HG02943 (cell line): Measurements from ENCODE around the gene CLEC14A.

ENCODE experiments used
- ATAC-seq: cut with Tn5 transposase; IDR thresholded peaks from one replicate; pipeline ENCODE4 v1.9.1; 2021; ENCODE audit warnings: mild to moderate bottlenecking, low read depth, moderate library complexity; ENCODE audit not compliant: unreplicated experiment

CLEC14A gene

GRCh38 chr14:38252066-38252710 lies 3.7 kb downstream of the CLEC14A start:
- ATAC-seq = no peak

GRCh38 chr14:38250331-38250730 lies 5.6 kb downstream of the CLEC14A start:
- no peak for ATAC-seq

- ATAC-seq = no peak
Observed at GRCh38 chr14:38248321-38249028, 7.4 kb downstream of the CLEC14A start.

DNA sequence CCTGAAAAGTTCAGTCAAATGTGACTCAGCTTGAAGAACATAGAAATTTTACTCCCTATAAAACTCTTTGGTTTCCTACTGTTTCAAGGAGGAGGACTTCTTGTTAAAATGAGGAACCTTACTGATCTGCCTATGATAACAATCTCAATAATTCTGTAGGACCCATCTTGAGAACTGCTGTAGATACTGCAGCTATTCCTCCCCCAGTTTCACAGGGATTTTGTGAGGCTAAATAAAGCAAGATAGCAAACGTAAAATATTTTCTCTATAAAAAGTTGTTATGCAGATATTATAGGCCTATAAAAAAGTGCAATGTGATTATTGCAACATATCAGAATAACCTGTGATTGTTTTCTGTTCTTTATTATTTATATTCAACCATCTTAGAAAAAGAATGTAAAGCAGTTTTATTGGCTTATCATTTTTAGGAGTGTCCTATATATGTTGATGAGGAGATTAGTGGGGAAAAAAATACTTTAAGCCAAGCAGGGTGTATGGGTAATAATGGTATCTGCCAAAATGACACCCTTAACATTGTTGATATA lies 12.1 kb downstream of the CLEC14A start:
- no peak for ATAC-seq

GRCh38 chr14:38238878-38239277 lies 17.0 kb downstream of the CLEC14A start:
- no peak for ATAC-seq

DNA sequence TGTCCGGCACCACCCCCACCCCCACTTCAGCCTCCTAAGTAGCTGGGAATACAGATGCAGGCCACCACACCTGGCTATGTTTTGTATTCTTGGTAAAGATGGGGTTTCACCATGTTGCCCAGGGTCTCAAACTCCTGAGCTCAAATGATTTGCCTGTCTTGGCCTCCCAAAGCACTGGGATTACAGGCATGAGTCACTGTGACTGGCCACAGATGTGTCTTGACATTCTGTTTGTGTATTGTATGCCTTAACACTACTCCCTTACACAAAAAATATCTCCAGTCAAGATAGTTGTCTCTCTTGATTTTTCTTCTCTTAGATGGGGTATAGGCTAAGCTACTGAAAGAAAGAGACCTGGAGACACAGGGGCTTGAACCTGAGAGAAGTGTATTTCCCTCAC lies 17.6 kb downstream of the CLEC14A start:
- ATAC-seq = no peak

GRCh38 chr14:38233218-38233617 lies 22.7 kb downstream of the CLEC14A start:
- no peak for ATAC-seq

GRCh38 chr14:38226366-38226765 lies 29.5 kb downstream of the CLEC14A start:
- no peak for ATAC-seq

- ATAC-seq = no peak
Observed at GRCh38 chr14:38225946-38226345, 29.9 kb downstream of the CLEC14A start.

DNA sequence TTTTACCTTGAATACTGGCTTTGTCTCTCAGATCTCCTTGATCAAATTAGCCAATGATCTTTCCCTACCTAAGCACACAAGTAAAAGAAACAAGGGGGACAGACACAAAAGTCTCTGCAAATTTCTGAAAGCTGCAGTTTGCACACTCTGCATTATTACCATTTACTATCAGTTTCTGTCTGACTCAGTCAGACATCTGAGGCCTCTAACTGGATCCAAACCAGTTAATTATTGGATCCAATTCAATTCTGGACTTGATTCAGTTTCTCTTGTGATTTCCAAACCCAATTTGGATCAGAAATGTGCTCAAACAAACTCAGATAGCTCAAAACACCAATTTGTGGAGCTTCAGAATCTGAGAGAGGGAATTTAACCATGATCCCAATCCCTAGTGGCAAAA lies 31.6 kb downstream of the CLEC14A start:
- no peak for ATAC-seq

DNA sequence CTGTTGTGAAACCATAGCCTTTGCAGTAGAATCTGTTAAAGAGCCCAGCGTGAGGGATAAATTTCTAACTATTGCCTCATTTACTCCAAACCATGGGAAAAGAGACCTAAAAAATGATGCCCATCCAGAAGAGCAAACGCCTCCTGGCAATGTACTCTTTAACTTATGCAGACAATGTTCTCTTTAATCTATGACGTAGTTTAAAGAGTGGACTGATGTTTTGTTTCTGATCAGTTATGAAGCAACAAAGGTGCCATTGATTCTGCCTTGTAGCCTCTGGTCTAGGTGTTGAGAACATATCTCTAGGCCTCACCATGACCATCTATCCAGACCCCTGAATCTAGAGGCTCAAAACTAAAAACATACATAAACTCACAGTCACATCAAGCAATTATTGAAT lies 34.8 kb downstream of the CLEC14A start:
- ATAC-seq = no peak

DNA sequence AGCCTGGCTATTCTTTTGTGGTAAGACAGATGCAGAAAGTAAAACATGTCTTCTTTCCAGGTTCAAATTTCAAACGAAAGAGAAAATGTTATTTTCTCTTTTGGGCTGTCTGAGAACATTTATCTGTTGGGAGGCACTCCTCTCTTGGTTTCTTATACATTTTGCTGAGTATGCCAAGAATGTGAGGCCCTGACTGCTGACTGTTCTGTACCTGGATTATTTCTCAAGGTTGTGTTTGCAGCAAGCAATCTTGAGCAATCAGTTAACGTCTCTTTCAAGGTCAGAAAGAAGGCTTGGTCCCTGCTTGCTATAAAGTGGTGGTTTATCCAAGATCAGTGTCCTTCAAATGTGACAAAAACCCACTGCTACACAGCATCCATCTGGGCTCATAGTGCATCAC lies 38.3 kb downstream of the CLEC14A start:
- ATAC-seq = no peak

GRCh38 chr14:38213001-38213400 lies 42.9 kb downstream of the CLEC14A start:
- no peak for ATAC-seq

- no peak for ATAC-seq
Observed at GRCh38 chr14:38212111-38212510, 43.8 kb downstream of the CLEC14A start.

DNA sequence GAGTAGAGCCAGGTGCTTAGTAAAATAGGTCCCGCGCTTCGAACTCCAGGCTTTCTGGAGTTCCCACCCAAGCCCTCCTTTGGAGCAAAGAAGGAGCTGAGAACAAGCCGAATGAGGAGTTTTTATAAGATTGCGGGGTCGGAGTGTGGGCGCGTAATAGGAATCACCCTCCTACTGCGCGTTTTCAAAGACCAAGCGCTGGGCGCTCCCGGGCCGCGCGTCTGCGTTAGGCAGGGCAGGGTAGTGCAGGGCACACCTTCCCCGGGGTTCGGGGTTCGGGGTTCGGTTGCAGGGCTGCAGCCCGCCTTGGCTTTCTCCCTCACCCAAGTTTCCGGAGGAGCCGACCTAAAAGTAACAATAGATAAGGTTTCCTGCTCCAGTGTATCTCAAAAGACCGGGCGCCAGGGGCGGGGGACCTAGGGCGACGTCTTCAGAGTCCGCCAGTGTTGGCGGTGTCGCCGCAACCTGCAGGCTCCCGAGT lies 44.6 kb downstream of the CLEC14A start:
- ATAC-seq = no peak

- no peak for ATAC-seq
Observed at GRCh38 chr14:38210587-38211216, 45.2 kb downstream of the CLEC14A start.

- no peak for ATAC-seq
Observed at GRCh38 chr14:38209572-38210557, 46.0 kb downstream of the CLEC14A start.

DNA sequence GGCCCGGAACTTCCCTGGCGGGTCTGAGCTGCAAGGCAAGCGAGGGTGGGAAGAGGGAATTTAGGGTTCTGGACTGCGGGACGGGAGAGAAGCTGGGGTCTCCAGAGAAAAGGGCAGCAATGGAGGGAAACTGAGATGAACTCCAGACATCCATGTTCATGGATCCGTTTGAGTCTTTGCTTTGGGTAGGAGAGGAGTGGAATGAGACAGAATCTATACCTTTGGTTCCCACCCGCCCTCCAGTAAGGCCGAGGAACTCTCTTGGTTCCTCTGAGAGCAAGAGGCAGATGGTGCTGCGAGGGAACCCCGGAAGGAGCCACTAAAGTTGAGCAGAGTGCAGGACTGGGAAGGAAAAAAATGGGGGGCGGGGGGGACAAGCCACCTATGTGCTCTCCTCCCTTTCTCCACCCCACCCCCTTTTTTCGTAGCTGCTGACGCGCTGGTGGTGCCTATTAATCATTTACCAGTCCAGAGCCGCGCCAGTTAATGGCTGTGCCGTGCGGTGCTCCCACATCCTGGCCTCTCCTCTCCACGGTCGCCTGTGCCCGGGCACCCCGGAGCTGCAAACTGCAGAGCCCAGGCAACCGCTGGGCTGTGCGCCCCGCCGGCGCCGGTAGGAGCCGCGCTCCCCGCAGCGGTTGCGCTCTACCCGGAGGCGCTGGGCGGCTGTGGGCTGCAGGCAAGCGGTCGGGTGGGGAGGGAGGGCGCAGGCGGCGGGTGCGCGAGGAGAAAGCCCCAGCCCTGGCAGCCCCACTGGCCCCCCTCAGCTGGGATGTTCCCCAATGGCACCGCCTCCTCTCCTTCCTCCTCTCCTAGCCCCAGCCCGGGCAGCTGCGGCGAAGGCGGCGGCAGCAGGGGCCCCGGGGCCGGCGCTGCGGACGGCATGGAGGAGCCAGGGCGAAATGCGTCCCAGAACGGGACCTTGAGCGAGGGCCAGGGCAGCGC lies 47.0 kb downstream of the CLEC14A start:
- ATAC-seq = no peak
